ENCODE data around the gene LARP6. TPM values are rescaled to one million over a fixed set of nuclear protein-coding genes. Genes with fewer than 3 reads are reported as not detected.
A peak's percentile ranks its signal among the peaks of the same experiment; 100 is the strongest.

The LARP6 gene
- total RNA-seq, 1 donor from 2014 or later: 135 TPM

GRCh38 chr15:70857562-70858285 is 3.8 kb upstream of the LARP6 start:
- Mint-ChIP-seq H3K9me3 (ENCODE audit: low read depth) (no peaks in the 10 kb centered on the region), H3K27me3 (ENCODE audit: low read depth) (no peaks in the 10 kb centered on the region), H3K4me3 (ENCODE audit: unreplicated experiment) (no peak overlapping the region), H3K27ac (ENCODE audit: unreplicated experiment) (peak overlapping the region; percentile 96), H3K4me1 (ENCODE audit: low read depth) (peaks cover 53% of the 10 kb centered on the region), H3K36me3 (ENCODE audit: low read depth) (peaks cover 1% of the 10 kb centered on the region)
- TF ChIP-seq CTCF (IDR thresholded peaks at IDR 0.05): no peak
- no peak for DNase-seq (ENCODE audit: low spot score)

- peak overlapping the region; percentile 42 for H3K4me3 Mint-ChIP-seq (ENCODE audit: unreplicated experiment)
- DNase-seq (ENCODE audit: low spot score): no peak
- peak overlapping the region; percentile 96 for H3K27ac Mint-ChIP-seq (ENCODE audit: unreplicated experiment)
- H3K4me1 Mint-ChIP-seq (ENCODE audit: low read depth): peaks cover 60% of the 10 kb centered on the region
- TF ChIP-seq CTCF (IDR thresholded peaks at IDR 0.05): no peak
- H3K27me3 Mint-ChIP-seq (ENCODE audit: low read depth): no peaks in the 10 kb centered on the region
- H3K36me3 Mint-ChIP-seq (ENCODE audit: low read depth): peaks cover 1% of the 10 kb centered on the region
- H3K9me3 Mint-ChIP-seq (ENCODE audit: low read depth): no peaks in the 10 kb centered on the region
These were observed 3.1 kb upstream of the LARP6 start for GRCh38 chr15:70856884-70857561.

- no peak for DNase-seq (ENCODE audit: low spot score)
- H3K36me3 Mint-ChIP-seq (ENCODE audit: low read depth): peaks cover 6% of the 10 kb centered on the region
- peak overlapping the region; percentile 42 for H3K4me3 Mint-ChIP-seq (ENCODE audit: unreplicated experiment)
- no peak for TF ChIP-seq CTCF (IDR thresholded peaks at IDR 0.05)
- no peaks in the 10 kb centered on the region for H3K27me3 Mint-ChIP-seq (ENCODE audit: low read depth)
- no peaks in the 10 kb centered on the region for H3K9me3 Mint-ChIP-seq (ENCODE audit: low read depth)
- peaks cover 66% of the 10 kb centered on the region for H3K4me1 Mint-ChIP-seq (ENCODE audit: low read depth)
- peak overlapping the region; percentile 96 for H3K27ac Mint-ChIP-seq (ENCODE audit: unreplicated experiment)
These were observed 2.4 kb upstream of the LARP6 start for GRCh38 chr15:70856177-70856883.

- no peak for TF ChIP-seq CTCF (IDR thresholded peaks at IDR 0.05)
- H3K36me3 Mint-ChIP-seq (ENCODE audit: low read depth): peaks cover 9% of the 10 kb centered on the region
- H3K27me3 Mint-ChIP-seq (ENCODE audit: low read depth): no peaks in the 10 kb centered on the region
- no peaks in the 10 kb centered on the region for H3K9me3 Mint-ChIP-seq (ENCODE audit: low read depth)
- H3K4me3 Mint-ChIP-seq (ENCODE audit: unreplicated experiment): peak overlapping the region; percentile 42
- H3K27ac Mint-ChIP-seq (ENCODE audit: unreplicated experiment): peak overlapping the region; percentile 96
- H3K4me1 Mint-ChIP-seq (ENCODE audit: low read depth): peaks cover 71% of the 10 kb centered on the region
- no peak for DNase-seq (ENCODE audit: low spot score)
These were observed 1.8 kb upstream of the LARP6 start for GRCh38 chr15:70855764-70856163.

GRCh38 chr15:70854666-70854976 is 664 bp upstream of the LARP6 start:
- Mint-ChIP-seq H3K36me3 (ENCODE audit: low read depth) (peaks cover 12% of the 10 kb centered on the region), H3K4me1 (ENCODE audit: low read depth) (peaks cover 81% of the 10 kb centered on the region), H3K27me3 (ENCODE audit: low read depth) (no peaks in the 10 kb centered on the region), H3K9me3 (ENCODE audit: low read depth) (no peaks in the 10 kb centered on the region), H3K27ac (ENCODE audit: unreplicated experiment) (peak overlapping the region; percentile 96), H3K4me3 (ENCODE audit: unreplicated experiment) (peak overlapping the region; percentile 82)
- peak; percentile 62 for TF ChIP-seq CTCF (IDR thresholded peaks at IDR 0.05)
- DNase-seq (ENCODE audit: low spot score): no peak
